SJSA1 (cell line): Measurements from ENCODE around the gene MT1H. TPM values are rescaled to one million over a fixed set of nuclear protein-coding genes. Genes with fewer than 3 reads are reported as not detected.
"Not testable (repeated sequence)": the region's sequence is repeated elsewhere in the genome, so short reads cannot be mapped to it uniquely, and the experiment has no call there.

ENCODE experiments used
- DNase-seq, 2 experiments: peaks; one replicate each; pipeline ENCODE4 v3.0.0-alpha.2; 2015 to 2020; ENCODE audit warnings: low spot score in 2 of 2, low read depth in 1 of 2
- H3K27ac ChIP-seq: fragments of 250-450 bp; sonication (Bioruptor Pico); 2 replicates; pipeline ENCODE4 v1.5.1; 2020; ENCODE audit warnings: mild to moderate bottlenecking, moderate library complexity
- H3K27me3 ChIP-seq: fragments of 250-450 bp; sonication (Bioruptor Pico); replicated peaks from 2 replicates; pipeline ENCODE4 v1.5.1; 2020; ENCODE audit warnings: mild to moderate bottlenecking, moderate library complexity
- H3K36me3 ChIP-seq: fragments of 250-450 bp; sonication (Bioruptor Pico); 2 replicates; pipeline ENCODE4 v1.5.1; 2020; ENCODE audit warnings: mild to moderate bottlenecking
- H3K4me1 ChIP-seq: fragments of 250-450 bp; sonication (Bioruptor Pico); replicated peaks from 2 replicates; pipeline ENCODE4 v1.6.1; 2021; ENCODE audit warnings: mild to moderate bottlenecking
- H3K4me3 ChIP-seq: fragments of 250-450 bp; sonication (Bioruptor Pico); 2 replicates; pipeline ENCODE4 v1.5.1; 2020; ENCODE audit warnings: mild to moderate bottlenecking
- H3K9me3 ChIP-seq: fragments of 250-450 bp; sonication (Bioruptor Pico); replicated peaks from 2 replicates; pipeline ENCODE4 v1.5.1; 2020; ENCODE audit warnings: mild to moderate bottlenecking
- total RNA-seq: library from RNA; depleted of rRNA; stranded (reverse); fragments of >200 nt; shearing (Covaris generic); gene quantifications from 2 replicates; pipeline ENCODE4 v1.2.3, GENCODE V29; 2014

The MT1H gene
- total RNA-seq, 1 experiment from 2014 or later: not detected

- Histone ChIP-seq H3K4me3 (no peak overlapping the region), H3K27ac (no peak overlapping the region), H3K36me3 (no peaks in the 10 kb centered on the region), H3K27me3 (peaks cover 51% of the 10 kb centered on the region), H3K4me1 (no peaks in the 10 kb centered on the region), H3K9me3 (no peaks in the 10 kb centered on the region)
- DNase-seq: no peak
Observed at GRCh38 chr16:56662357-56663354, 7.0 kb upstream of the MT1H start.

- no peaks in the 10 kb centered on the region for H3K9me3 ChIP-seq
- no peaks in the 10 kb centered on the region for H3K36me3 ChIP-seq
- H3K27me3 ChIP-seq: peaks cover 61% of the 10 kb centered on the region
- no peaks in the 10 kb centered on the region for H3K4me1 ChIP-seq
- no peak for DNase-seq
- H3K4me3 ChIP-seq: no peak overlapping the region
- H3K27ac ChIP-seq: no peak overlapping the region
Observed at GRCh38 chr16:56664506-56664905, 5.1 kb upstream of the MT1H start.

GRCh38 chr16:56665286-56666261, 4.0 kb upstream of the MT1H start:
- H3K4me1 ChIP-seq, H3K4me3 ChIP-seq, H3K27ac ChIP-seq, H3K36me3 ChIP-seq, H3K9me3 ChIP-seq, DNase-seq: not testable (repeated sequence)
- peaks cover 68% of the 10 kb centered on the region for H3K27me3 ChIP-seq

GRCh38 chr16:56667581-56668571, 1.7 kb upstream of the MT1H start, which contains the start of gene MT1G:
Gene MT1G, minus strand, starts transcription at chr16:56668065. Its CDS starts 72 bp downstream, at chr16:56667993.
- no peaks in the 10 kb centered on the region for H3K36me3 ChIP-seq
- no peak within 1 kb of the TSS for H3K27ac ChIP-seq
- H3K4me1 ChIP-seq: no peaks in the 10 kb centered on the region
- H3K27me3 ChIP-seq: peaks cover 63% of the 10 kb centered on the region
- DNase-seq: no peak
- no peaks in the 10 kb centered on the region for H3K9me3 ChIP-seq
- no peak within 1 kb of the TSS for H3K4me3 ChIP-seq

- Histone ChIP-seq H3K27me3 (peaks cover 46% of the 10 kb centered on the region), H3K27ac (no peak overlapping the region), H3K4me3 (no peak overlapping the region), H3K36me3 (no peaks in the 10 kb centered on the region), H3K9me3 (no peaks in the 10 kb centered on the region), H3K4me1 (no peaks in the 10 kb centered on the region)
- DNase-seq: no peak
Observed at GRCh38 chr16:56669840-56670619, 416 bp downstream of the MT1H start.

- H3K4me3 ChIP-seq: no peak overlapping the region
- H3K27me3 ChIP-seq: peaks cover 41% of the 10 kb centered on the region
- no peaks in the 10 kb centered on the region for H3K9me3 ChIP-seq
- H3K4me1 ChIP-seq: no peaks in the 10 kb centered on the region
- no peak overlapping the region for H3K27ac ChIP-seq
- DNase-seq: no peak
- H3K36me3 ChIP-seq: no peaks in the 10 kb centered on the region
Observed at GRCh38 chr16:56670620-56670934, 963 bp downstream of the MT1H start.

GRCh38 chr16:56671691-56672090, 2.1 kb downstream of the MT1H start:
- H3K9me3 ChIP-seq, H3K36me3 ChIP-seq, H3K27ac ChIP-seq, DNase-seq, H3K4me3 ChIP-seq, H3K4me1 ChIP-seq: not testable (repeated sequence)
- H3K27me3 ChIP-seq: peaks cover 43% of the 10 kb centered on the region

- H3K36me3 ChIP-seq, H3K27ac ChIP-seq, H3K4me3 ChIP-seq, H3K9me3 ChIP-seq, H3K4me1 ChIP-seq, DNase-seq: not testable (repeated sequence)
- H3K27me3 ChIP-seq: peaks cover 42% of the 10 kb centered on the region
Observed at GRCh38 chr16:56672171-56672570, 2.6 kb downstream of the MT1H start.

- no peak for DNase-seq
- Histone ChIP-seq H3K4me3 (no peak overlapping the region), H3K4me1 (no peaks in the 10 kb centered on the region), H3K27ac (no peak overlapping the region), H3K36me3 (no peaks in the 10 kb centered on the region), H3K9me3 (no peaks in the 10 kb centered on the region), H3K27me3 (peaks cover 34% of the 10 kb centered on the region)
Observed at GRCh38 chr16:56672761-56673536, 3.3 kb downstream of the MT1H start.

- DNase-seq: no peak
- H3K27ac ChIP-seq: no peak overlapping the region
- H3K9me3 ChIP-seq: no peaks in the 10 kb centered on the region
- H3K4me1 ChIP-seq: no peaks in the 10 kb centered on the region
- no peak overlapping the region for H3K4me3 ChIP-seq
- no peaks in the 10 kb centered on the region for H3K36me3 ChIP-seq
- H3K27me3 ChIP-seq: peaks cover 24% of the 10 kb centered on the region
Observed at GRCh38 chr16:56673921-56674320, 4.3 kb downstream of the MT1H start.

GRCh38 chr16:56674570-56674969, 5.0 kb downstream of the MT1H start:
- peaks cover 18% of the 10 kb centered on the region for H3K27me3 ChIP-seq
- not testable (repeated sequence) for H3K4me3 ChIP-seq, DNase-seq, H3K27ac ChIP-seq, H3K4me1 ChIP-seq, H3K36me3 ChIP-seq, H3K9me3 ChIP-seq

GRCh38 chr16:56675685-56676210, 6.1 kb downstream of the MT1H start:
- DNase-seq: no peak

More at GRCh38 chr16:56675685-56676210, 6.1 kb downstream of the MT1H start:
- Histone ChIP-seq H3K36me3 (no peaks in the 10 kb centered on the region), H3K4me3 (no peak overlapping the region), H3K4me1 (no peaks in the 10 kb centered on the region), H3K27me3 (peaks cover 7% of the 10 kb centered on the region), H3K27ac (no peak overlapping the region), H3K9me3 (no peaks in the 10 kb centered on the region)
